ENCODE results near the gene FBXL19.

The FBXL19 gene

DNA sequence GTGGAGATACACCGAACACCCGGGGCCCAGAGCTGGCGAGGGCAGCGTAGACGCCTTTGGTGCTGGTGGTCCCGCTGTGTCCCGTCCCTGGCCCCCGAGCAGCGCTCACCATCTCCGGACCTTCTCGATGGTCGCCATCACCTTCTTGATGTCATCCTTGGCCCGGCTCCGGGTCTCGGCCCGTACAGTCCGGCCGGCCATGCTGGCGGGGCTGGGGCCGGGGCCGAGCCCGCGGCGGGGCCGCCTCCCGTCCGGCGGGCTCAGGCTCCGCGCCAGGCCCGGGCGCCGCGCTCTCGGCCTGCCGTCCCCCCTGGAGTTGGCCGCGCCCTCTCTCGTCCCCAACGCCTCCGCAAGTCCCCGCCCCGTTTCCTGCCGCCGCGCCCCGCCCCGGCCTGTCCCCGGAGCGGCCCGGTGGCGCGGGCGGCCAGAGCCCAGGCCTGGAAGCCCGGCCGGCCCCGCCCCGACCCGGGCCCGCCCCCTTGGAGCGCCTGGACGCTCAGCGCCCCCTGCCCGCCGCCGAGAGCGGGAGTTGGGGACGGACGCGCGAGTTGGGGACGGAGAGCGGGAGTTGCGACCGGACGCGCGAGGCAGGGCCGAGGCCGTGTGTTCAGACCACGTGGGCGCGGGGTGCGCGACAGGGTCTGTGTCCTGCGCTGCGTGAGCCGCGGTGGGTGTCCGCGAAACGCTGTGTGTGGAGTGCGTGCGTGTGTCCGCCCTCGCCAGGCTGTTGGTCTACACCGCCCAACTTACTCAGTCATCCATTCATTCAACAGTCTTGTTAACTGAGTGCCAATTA, 29.4 kb upstream of the FBXL19 start, which contains the start of gene BCL7C (continued):
- TF ChIP-seq ZNF626 (tag by site-specific recombination; IDR thresholded peaks at IDR 0.05): no peak
- TF ChIP-seq ZFP41 (tag by site-specific recombination; IDR thresholded peaks at IDR 0.05; ENCODE audit: borderline replicate concordance): no peak
- no peak for TF ChIP-seq GFI1B (tag by site-specific recombination; IDR thresholded peaks at IDR 0.05)
- no peak for TF ChIP-seq ZBTB48 (tag by site-specific recombination; IDR thresholded peaks at IDR 0.05)
- TF ChIP-seq, protein P1, sequence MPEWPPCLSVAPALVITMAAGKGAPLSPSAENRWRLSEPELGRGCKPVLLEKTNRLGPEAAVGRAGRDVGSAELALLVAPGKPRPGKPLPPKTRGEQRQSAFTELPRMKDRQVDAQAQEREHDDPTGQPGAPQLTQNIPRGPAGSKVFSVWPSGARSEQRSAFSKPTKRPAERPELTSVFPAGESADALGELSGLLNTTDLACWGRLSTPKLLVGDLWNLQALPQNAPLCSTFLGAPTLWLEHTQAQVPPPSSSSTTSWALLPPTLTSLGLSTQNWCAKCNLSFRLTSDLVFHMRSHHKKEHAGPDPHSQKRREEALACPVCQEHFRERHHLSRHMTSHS (tag by site-specific recombination; IDR thresholded peaks at IDR 0.05): no peak
- TF ChIP-seq ZNF214 (tag by site-specific recombination; IDR thresholded peaks at IDR 0.05; ENCODE audit: borderline replicate concordance): no peak
- no peak for TF ChIP-seq ZNF530 (tag by site-specific recombination; IDR thresholded peaks at IDR 0.05; ENCODE audit: low read depth)
- TF ChIP-seq KLF1 (tag by site-specific recombination; IDR thresholded peaks at IDR 0.05): peak; percentile 83
- TF ChIP-seq ZNF514 (tag by site-specific recombination; IDR thresholded peaks at IDR 0.05): no peak
- no peak for TF ChIP-seq ZNF596 (tag by site-specific recombination; IDR thresholded peaks at IDR 0.05)
- TF ChIP-seq, protein P2, sequence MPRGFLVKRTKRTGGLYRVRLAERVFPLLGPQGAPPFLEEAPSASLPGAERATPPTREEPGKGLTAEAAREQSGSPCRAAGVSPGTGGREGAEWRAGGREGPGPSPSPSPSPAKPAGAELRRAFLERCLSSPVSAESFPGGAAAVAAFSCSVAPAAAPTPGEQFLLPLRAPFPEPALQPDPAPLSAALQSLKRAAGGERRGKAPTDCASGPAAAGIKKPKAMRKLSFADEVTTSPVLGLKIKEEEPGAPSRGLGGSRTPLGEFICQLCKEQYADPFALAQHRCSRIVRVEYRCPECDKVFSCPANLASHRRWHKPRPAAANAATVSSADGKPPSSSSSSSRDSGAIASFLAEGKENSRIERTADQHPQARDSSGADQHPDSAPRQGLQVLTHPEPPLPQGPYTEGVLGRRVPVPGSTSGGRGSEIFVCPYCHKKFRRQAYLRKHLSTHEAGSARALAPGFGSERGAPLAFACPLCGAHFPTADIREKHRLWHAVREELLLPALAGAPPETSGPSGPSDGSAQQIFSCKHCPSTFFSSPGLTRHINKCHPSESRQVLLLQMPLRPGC (tag by site-specific recombination; IDR thresholded peaks at IDR 0.05): 0 out of 2 replicates have a peak, but pooled peaks have one; percentile 12
- TF ChIP-seq ZNF354C (tag by site-specific recombination; IDR thresholded peaks at IDR 0.05; ENCODE audit: borderline replicate concordance, low read depth): no peak
- no peak for TF ChIP-seq ZNF791 (tag by site-specific recombination; IDR thresholded peaks at IDR 0.05)
- no peak for TF ChIP-seq ZNF623 (tag by site-specific recombination; IDR thresholded peaks at IDR 0.05)
- no peak for TF ChIP-seq ZNF544 (tag by site-specific recombination; IDR thresholded peaks at IDR 0.05)
- TF ChIP-seq KLF7 (tag by site-specific recombination; IDR thresholded peaks at IDR 0.05; ENCODE audit: borderline replicate concordance): peak; percentile 59; the same call in 1 of the 2 replicates
- peak; percentile 40 for TF ChIP-seq SP3 (tag by site-specific recombination; IDR thresholded peaks at IDR 0.05)
- TF ChIP-seq, protein P3, sequence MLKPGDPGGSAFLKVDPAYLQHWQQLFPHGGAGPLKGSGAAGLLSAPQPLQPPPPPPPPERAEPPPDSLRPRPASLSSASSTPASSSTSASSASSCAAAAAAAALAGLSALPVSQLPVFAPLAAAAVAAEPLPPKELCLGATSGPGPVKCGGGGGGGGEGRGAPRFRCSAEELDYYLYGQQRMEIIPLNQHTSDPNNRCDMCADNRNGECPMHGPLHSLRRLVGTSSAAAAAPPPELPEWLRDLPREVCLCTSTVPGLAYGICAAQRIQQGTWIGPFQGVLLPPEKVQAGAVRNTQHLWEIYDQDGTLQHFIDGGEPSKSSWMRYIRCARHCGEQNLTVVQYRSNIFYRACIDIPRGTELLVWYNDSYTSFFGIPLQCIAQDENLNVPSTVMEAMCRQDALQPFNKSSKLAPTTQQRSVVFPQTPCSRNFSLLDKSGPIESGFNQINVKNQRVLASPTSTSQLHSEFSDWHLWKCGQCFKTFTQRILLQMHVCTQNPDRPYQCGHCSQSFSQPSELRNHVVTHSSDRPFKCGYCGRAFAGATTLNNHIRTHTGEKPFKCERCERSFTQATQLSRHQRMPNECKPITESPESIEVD (tag by site-specific recombination; IDR thresholded peaks at IDR 0.05): no peak
- no peak; the same call in 1 of the 2 replicates for TF ChIP-seq OSR2 (tag by site-specific recombination; IDR thresholded peaks at IDR 0.05)
- no peak for TF ChIP-seq ZFP3 (tag by site-specific recombination; IDR thresholded peaks at IDR 0.05; ENCODE audit: low read depth)
- no peak for TF ChIP-seq RBAK (tag by site-specific recombination; IDR thresholded peaks at IDR 0.05)
- TF ChIP-seq ZNF76 (tag by site-specific recombination; IDR thresholded peaks at IDR 0.05; ENCODE audit: borderline replicate concordance, low read depth): peak; percentile 59; the same call in 1 of the 2 replicates
- TF ChIP-seq, protein P4, sequence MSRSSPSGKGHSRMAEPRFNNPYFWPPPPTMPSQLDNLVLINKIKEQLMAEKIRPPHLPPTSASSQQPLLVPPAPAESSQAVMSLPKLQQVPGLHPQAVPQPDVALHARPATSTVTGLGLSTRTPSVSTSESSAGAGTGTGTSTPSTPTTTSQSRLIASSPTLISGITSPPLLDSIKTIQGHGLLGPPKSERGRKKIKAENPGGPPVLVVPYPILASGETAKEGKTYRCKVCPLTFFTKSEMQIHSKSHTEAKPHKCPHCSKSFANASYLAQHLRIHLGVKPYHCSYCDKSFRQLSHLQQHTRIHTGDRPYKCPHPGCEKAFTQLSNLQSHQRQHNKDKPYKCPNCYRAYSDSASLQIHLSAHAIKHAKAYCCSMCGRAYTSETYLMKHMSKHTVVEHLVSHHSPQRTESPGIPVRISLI (tag by site-specific recombination; IDR thresholded peaks at IDR 0.05): no peak
- TF ChIP-seq, protein P5, sequence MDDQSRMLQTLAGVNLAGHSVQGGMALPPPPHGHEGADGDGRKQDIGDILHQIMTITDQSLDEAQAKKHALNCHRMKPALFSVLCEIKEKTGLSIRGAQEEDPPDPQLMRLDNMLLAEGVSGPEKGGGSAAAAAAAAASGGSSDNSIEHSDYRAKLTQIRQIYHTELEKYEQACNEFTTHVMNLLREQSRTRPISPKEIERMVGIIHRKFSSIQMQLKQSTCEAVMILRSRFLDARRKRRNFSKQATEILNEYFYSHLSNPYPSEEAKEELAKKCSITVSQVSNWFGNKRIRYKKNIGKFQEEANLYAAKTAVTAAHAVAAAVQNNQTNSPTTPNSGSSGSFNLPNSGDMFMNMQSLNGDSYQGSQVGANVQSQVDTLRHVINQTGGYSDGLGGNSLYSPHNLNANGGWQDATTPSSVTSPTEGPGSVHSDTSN (CRISPR knock-in tag; IDR thresholded peaks at IDR 0.05): peak; percentile 97
- TF ChIP-seq, protein P6, sequence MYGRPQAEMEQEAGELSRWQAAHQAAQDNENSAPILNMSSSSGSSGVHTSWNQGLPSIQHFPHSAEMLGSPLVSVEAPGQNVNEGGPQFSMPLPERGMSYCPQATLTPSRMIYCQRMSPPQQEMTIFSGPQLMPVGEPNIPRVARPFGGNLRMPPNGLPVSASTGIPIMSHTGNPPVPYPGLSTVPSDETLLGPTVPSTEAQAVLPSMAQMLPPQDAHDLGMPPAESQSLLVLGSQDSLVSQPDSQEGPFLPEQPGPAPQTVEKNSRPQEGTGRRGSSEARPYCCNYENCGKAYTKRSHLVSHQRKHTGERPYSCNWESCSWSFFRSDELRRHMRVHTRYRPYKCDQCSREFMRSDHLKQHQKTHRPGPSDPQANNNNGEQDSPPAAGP (tag by site-specific recombination; IDR thresholded peaks at IDR 0.05): peak; percentile 89
- TF ChIP-seq ZNF426 (tag by site-specific recombination; IDR thresholded peaks at IDR 0.05): no peak
- TF ChIP-seq ZNF624 (tag by site-specific recombination; IDR thresholded peaks at IDR 0.05): no peak
- peak; percentile 88 for TF ChIP-seq ZBTB20 (tag by site-specific recombination; IDR thresholded peaks at IDR 0.05)
- TF ChIP-seq, protein P7, sequence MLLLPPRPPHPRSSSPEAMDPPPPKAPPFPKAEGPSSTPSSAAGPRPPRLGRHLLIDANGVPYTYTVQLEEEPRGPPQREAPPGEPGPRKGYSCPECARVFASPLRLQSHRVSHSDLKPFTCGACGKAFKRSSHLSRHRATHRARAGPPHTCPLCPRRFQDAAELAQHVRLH (tag by site-specific recombination; IDR thresholded peaks at IDR 0.05): 0 out of 2 replicates have a peak, but pooled peaks have one; percentile 64
- peak; percentile 57; the same call in 1 of the 2 replicates for TF ChIP-seq OVOL3 (tag by site-specific recombination; IDR thresholded peaks at IDR 0.05)
- TF ChIP-seq ZSCAN16 (tag by site-specific recombination; IDR thresholded peaks at IDR 0.05): peak; percentile 70; the same call in 1 of the 2 replicates
- TF ChIP-seq ZNF394 (tag by site-specific recombination; IDR thresholded peaks at IDR 0.05; ENCODE audit: borderline replicate concordance): no peak
